ENCODE measurements around the gene WLS.

Gene WLS

DNA sequence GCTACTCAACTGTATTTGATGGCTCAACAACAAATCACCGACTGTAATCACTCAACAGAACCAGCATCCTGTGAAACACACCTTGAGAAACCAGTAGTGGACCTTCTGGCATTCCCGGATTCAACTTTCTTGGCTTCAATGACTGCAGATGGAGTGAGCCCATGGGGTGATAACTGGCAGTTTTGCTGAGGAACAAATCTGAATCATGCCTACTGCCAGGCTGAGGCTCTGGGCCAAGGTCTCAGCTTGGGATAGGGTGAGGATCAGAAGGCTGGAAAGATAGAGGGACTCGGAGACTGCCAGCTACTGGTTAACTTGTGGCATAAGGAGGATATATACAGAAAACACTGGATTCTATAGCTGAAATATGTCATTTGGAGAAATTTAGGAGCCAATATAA, 118.4 kb downstream of the WLS start:
- H2BK120ac ChIP-seq (ENCODE audit: low read depth, low read length) = no peak overlapping the region
- no peak overlapping the region for H3K9ac ChIP-seq (ENCODE audit: low read depth, low read length, poor library complexity)
- WGBS, 2 donors (ENCODE audit: extremely low coverage in 2 of 2, insufficient read length in 2 of 2, insufficient replicate concordance in 1 of 2) = no CpG with 5 or more reads among the region's 3 CpGs
- no peak overlapping the region for H4K91ac ChIP-seq (ENCODE audit: low read depth, low read length, poor library complexity)
- H2AFZ ChIP-seq (ENCODE audit: low read length) = no peak overlapping the region
- H3K4me2 ChIP-seq (ENCODE audit: insufficient read depth, low read length, poor library complexity, severe bottlenecking) = no peak overlapping the region
- H2BK15ac ChIP-seq (ENCODE audit: low read length) = no peak overlapping the region
- H3K23ac ChIP-seq (ENCODE audit: low read depth, low read length, poor library complexity) = no peak overlapping the region
- H2AK5ac ChIP-seq (ENCODE audit: low read depth, low read length) = no peak overlapping the region
- H3K27me3 ChIP-seq (ENCODE audit: control insufficient read depth in 3 of 3, insufficient read depth in 3 of 3, low read depth in 1 of 3, low read length in 3 of 3) = no peaks in the 10 kb centered on the region
- H3K4me3 ChIP-seq (ENCODE audit: low read length in 2 of 2) = no peak overlapping the region
- no peak overlapping the region for H4K8ac ChIP-seq (ENCODE audit: low read depth, low read length)
- peaks cover 1 to 5% of the 10 kb centered on the region in 2 donors for H3K4me1 ChIP-seq (ENCODE audit: control insufficient read depth in 2 of 2, insufficient read depth in 1 of 2, low read depth in 1 of 2, low read length in 2 of 2)
- H3K36me3 ChIP-seq (replicated peaks in 1 of 2; ENCODE audit: control insufficient read depth in 2 of 2, insufficient read depth in 2 of 2, low read length in 2 of 2) = peaks cover 0 to 31% of the 10 kb centered on the region in 2 donors
- H3K4ac ChIP-seq (ENCODE audit: low read length) = no peak overlapping the region
- H3K14ac ChIP-seq (ENCODE audit: low read length) = no peak overlapping the region
- H3K79me1 ChIP-seq (ENCODE audit: low read depth, low read length) = no peaks in the 10 kb centered on the region
- DNase-seq (ENCODE audit: low spot score) = no peak
- H2BK12ac ChIP-seq (ENCODE audit: low read length) = no peak overlapping the region
- H2BK5ac ChIP-seq (ENCODE audit: low read length) = no peak overlapping the region
- no peak overlapping the region for H3K27ac ChIP-seq (replicated peaks; ENCODE audit: low read length)
- peaks cover 0 to 15% of the 10 kb centered on the region in 2 donors for H3K9me3 ChIP-seq (replicated peaks in 1 of 2; ENCODE audit: control insufficient read depth in 2 of 2, insufficient read depth in 1 of 2, low read depth in 1 of 2, low read length in 2 of 2)
- H3K18ac ChIP-seq (ENCODE audit: low read length) = no peak overlapping the region

DNA sequence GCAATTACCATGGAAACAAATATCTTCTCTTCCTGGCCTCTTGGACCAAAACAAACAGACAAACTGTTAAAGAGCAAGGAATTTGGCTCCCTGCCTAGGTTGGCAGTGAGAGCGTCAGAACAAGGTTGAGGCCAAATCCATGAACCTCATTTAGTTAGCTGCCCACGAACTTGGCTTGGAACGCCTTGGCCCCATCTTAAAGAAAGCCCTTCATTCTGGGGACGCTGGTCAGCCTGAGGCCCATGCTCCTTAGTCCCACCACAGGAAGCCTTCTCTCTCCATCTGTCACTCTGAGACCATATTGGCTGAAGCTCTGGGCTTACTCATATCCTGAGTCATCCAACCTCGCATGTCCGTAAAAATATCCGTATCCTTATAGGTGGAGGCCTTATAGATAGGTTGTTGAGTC, 119.5 kb downstream of the WLS start:
- H3K4me3 ChIP-seq (ENCODE audit: low read length in 2 of 2) = no peak overlapping the region
- H2AFZ ChIP-seq (ENCODE audit: low read length) = no peak overlapping the region
- no peak overlapping the region for H3K18ac ChIP-seq (ENCODE audit: low read length)
- WGBS, 2 donors (ENCODE audit: extremely low coverage in 2 of 2, insufficient read length in 2 of 2, insufficient replicate concordance in 1 of 2) = no CpG with 5 or more reads among the region's 7 CpGs
- no peak overlapping the region for H2BK12ac ChIP-seq (ENCODE audit: low read length)
- DNase-seq (ENCODE audit: low spot score) = no peak
- no peak overlapping the region for H2BK15ac ChIP-seq (ENCODE audit: low read length)
- H3K27me3 ChIP-seq (ENCODE audit: control insufficient read depth in 3 of 3, insufficient read depth in 3 of 3, low read depth in 1 of 3, low read length in 3 of 3) = no peaks in the 10 kb centered on the region
- H3K4ac ChIP-seq (ENCODE audit: low read length) = no peak overlapping the region
- no peak overlapping the region for H3K27ac ChIP-seq (replicated peaks; ENCODE audit: low read length)
- no peak overlapping the region for H2BK120ac ChIP-seq (ENCODE audit: low read depth, low read length)
- no peaks in the 10 kb centered on the region for H3K79me1 ChIP-seq (ENCODE audit: low read depth, low read length)
- H4K91ac ChIP-seq (ENCODE audit: low read depth, low read length, poor library complexity) = no peak overlapping the region
- no peak overlapping the region for H2AK5ac ChIP-seq (ENCODE audit: low read depth, low read length)
- no peak overlapping the region for H3K14ac ChIP-seq (ENCODE audit: low read length)
- H3K4me1 ChIP-seq (ENCODE audit: control insufficient read depth in 2 of 2, insufficient read depth in 1 of 2, low read depth in 1 of 2, low read length in 2 of 2) = peaks cover 1 to 5% of the 10 kb centered on the region in 2 donors
- no peak overlapping the region for H3K4me2 ChIP-seq (ENCODE audit: insufficient read depth, low read length, poor library complexity, severe bottlenecking)
- peaks cover 0 to 23% of the 10 kb centered on the region in 2 donors for H3K36me3 ChIP-seq (replicated peaks in 1 of 2; ENCODE audit: control insufficient read depth in 2 of 2, insufficient read depth in 2 of 2, low read length in 2 of 2)
- peaks cover 0 to 17% of the 10 kb centered on the region in 2 donors for H3K9me3 ChIP-seq (replicated peaks in 1 of 2; ENCODE audit: control insufficient read depth in 2 of 2, insufficient read depth in 1 of 2, low read depth in 1 of 2, low read length in 2 of 2)
- H3K23ac ChIP-seq (ENCODE audit: low read depth, low read length, poor library complexity) = no peak overlapping the region
- no peak overlapping the region for H2BK5ac ChIP-seq (ENCODE audit: low read length)
- H4K8ac ChIP-seq (ENCODE audit: low read depth, low read length) = no peak overlapping the region
- no peak overlapping the region for H3K9ac ChIP-seq (ENCODE audit: low read depth, low read length, poor library complexity)

DNA sequence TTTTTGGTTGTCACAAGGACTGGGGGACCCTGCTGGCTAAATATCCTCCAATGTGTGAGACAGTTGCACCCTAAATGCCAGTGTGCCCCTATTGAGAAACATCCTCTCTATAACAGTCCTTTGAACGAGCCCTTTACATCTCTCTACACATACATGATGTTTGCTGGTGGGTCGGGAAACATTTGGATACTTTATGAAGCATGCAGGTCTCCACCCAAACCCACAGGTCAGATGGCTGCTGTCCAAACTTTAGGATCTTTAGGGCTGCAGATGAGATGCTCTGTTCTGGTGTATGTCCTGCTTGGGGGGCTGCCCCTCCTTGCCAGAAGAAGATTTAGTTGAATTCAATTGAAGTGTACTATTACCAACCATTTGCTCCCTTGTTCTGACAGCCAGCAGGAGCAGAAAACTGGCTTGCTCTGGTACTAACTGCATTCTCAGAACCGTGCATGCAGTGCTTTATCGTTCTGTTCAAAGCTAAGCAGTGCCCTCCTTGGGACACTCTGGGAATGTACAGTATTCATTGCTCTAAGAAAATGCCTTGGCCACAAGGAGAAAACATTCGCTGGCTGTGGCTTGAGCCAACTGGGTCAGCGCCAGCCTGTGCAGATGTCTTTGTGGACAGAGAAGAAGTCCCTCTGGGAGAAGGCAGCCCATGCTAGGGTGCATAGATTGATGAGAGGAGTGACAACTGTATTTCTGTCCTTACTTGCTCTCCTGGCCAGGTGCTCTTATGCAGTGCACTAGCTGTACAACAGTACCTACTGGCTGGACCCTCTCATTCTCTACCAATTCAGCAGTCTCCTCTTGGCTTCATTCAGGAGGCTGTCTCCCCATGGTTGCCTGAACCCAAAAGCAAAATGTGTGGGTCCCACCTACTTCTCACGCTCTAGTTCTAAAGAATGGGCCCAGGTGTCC, 120.5 kb downstream of the WLS start:
- Histone ChIP-seq H2BK120ac (ENCODE audit: low read depth, low read length) (no peak overlapping the region), H3K18ac (ENCODE audit: low read length) (no peak overlapping the region), H2BK5ac (ENCODE audit: low read length) (no peak overlapping the region), H4K8ac (ENCODE audit: low read depth, low read length) (no peak overlapping the region), H2AFZ (ENCODE audit: low read length) (peak overlapping the region; percentile 89), H3K14ac (ENCODE audit: low read length) (no peak overlapping the region), H2BK12ac (ENCODE audit: low read length) (no peak overlapping the region), H3K27ac (replicated peaks; ENCODE audit: low read length) (no peak overlapping the region), H3K9me3 (replicated peaks in 1 of 2; ENCODE audit: control insufficient read depth in 2 of 2, insufficient read depth in 1 of 2, low read depth in 1 of 2, low read length in 2 of 2) (peaks cover 0 to 17% of the 10 kb centered on the region in 2 donors), H3K9ac (ENCODE audit: low read depth, low read length, poor library complexity) (no peak overlapping the region), H3K4me2 (ENCODE audit: insufficient read depth, low read length, poor library complexity, severe bottlenecking) (no peak overlapping the region), H3K27me3 (ENCODE audit: control insufficient read depth in 3 of 3, insufficient read depth in 3 of 3, low read depth in 1 of 3, low read length in 3 of 3) (no peaks in the 10 kb centered on the region), H4K91ac (ENCODE audit: low read depth, low read length, poor library complexity) (no peak overlapping the region), H3K4me3 (ENCODE audit: low read length in 2 of 2) (no peak overlapping the region), H2AK5ac (ENCODE audit: low read depth, low read length) (no peak overlapping the region), H3K36me3 (replicated peaks in 1 of 2; ENCODE audit: control insufficient read depth in 2 of 2, insufficient read depth in 2 of 2, low read length in 2 of 2) (peaks cover 0 to 18% of the 10 kb centered on the region in 2 donors), H3K4me1 (ENCODE audit: control insufficient read depth in 2 of 2, insufficient read depth in 1 of 2, low read depth in 1 of 2, low read length in 2 of 2) (peaks cover 1 to 5% of the 10 kb centered on the region in 2 donors), H2BK15ac (ENCODE audit: low read length) (no peak overlapping the region), H3K4ac (ENCODE audit: low read length) (no peak overlapping the region), H3K23ac (ENCODE audit: low read depth, low read length, poor library complexity) (no peak overlapping the region), H3K79me1 (ENCODE audit: low read depth, low read length) (no peaks in the 10 kb centered on the region)
- WGBS, 2 donors (ENCODE audit: extremely low coverage in 2 of 2, insufficient read length in 2 of 2, insufficient replicate concordance in 1 of 2) = no CpG with 5 or more reads among the region's 7 CpGs
- peak; percentile 36 for DNase-seq (ENCODE audit: low spot score)

DNA sequence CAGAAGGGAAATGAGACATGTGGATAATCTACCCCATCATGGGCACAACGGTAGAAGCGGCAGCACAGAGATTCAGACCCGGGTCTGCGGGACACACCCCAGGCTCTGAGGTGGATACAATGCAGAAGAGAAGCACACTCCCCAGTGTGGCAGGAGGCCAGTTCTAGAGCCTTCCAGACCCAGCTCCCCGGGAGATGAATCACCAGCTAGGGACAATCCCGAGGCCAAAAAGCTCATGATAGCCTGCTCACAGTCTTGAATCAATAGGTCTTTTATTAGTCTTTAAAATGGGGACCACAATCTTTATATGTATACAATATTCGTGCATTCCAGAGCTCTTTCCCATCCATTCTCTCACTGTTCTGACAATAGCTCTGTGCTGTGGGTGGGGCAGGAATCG, 124.6 kb downstream of the WLS start:
- H3K4ac ChIP-seq (ENCODE audit: low read length) = no peak overlapping the region
- no peak overlapping the region for H3K23ac ChIP-seq (ENCODE audit: low read depth, low read length, poor library complexity)
- no peak overlapping the region for H4K91ac ChIP-seq (ENCODE audit: low read depth, low read length, poor library complexity)

More for the DNA sequence above, 124.6 kb downstream of the WLS start:
- peaks cover 7 to 16% of the 10 kb centered on the region in 2 donors for H3K4me1 ChIP-seq (ENCODE audit: control insufficient read depth in 2 of 2, insufficient read depth in 1 of 2, low read depth in 1 of 2, low read length in 2 of 2)
- H3K36me3 ChIP-seq (replicated peaks in 1 of 2; ENCODE audit: control insufficient read depth in 2 of 2, insufficient read depth in 2 of 2, low read length in 2 of 2) = peaks cover 0 to 11% of the 10 kb centered on the region in 2 donors
- H3K14ac ChIP-seq (ENCODE audit: low read length) = no peak overlapping the region
- H2BK120ac ChIP-seq (ENCODE audit: low read depth, low read length) = no peak overlapping the region
- H3K79me1 ChIP-seq (ENCODE audit: low read depth, low read length) = no peaks in the 10 kb centered on the region
- DNase-seq (ENCODE audit: low spot score) = no peak
- H3K9ac ChIP-seq (ENCODE audit: low read depth, low read length, poor library complexity) = no peak overlapping the region
- no peak overlapping the region for H3K4me3 ChIP-seq (ENCODE audit: low read length in 2 of 2)
- H3K4me2 ChIP-seq (ENCODE audit: insufficient read depth, low read length, poor library complexity, severe bottlenecking) = no peak overlapping the region
- no peak overlapping the region for H2AK5ac ChIP-seq (ENCODE audit: low read depth, low read length)
- H2BK5ac ChIP-seq (ENCODE audit: low read length) = no peak overlapping the region
- H2BK15ac ChIP-seq (ENCODE audit: low read length) = no peak overlapping the region
- WGBS, 2 donors (ENCODE audit: extremely low coverage in 2 of 2, insufficient read length in 2 of 2, insufficient replicate concordance in 1 of 2) = no CpG with 5 or more reads among the region's 8 CpGs
- H3K27ac ChIP-seq (replicated peaks; ENCODE audit: low read length) = no peak overlapping the region
- H3K18ac ChIP-seq (ENCODE audit: low read length) = no peak overlapping the region
- peaks cover 0 to 17% of the 10 kb centered on the region in 2 donors for H3K9me3 ChIP-seq (replicated peaks in 1 of 2; ENCODE audit: control insufficient read depth in 2 of 2, insufficient read depth in 1 of 2, low read depth in 1 of 2, low read length in 2 of 2)
- H2AFZ ChIP-seq (ENCODE audit: low read length) = no peak overlapping the region
- H2BK12ac ChIP-seq (ENCODE audit: low read length) = no peak overlapping the region
- H4K8ac ChIP-seq (ENCODE audit: low read depth, low read length) = no peak overlapping the region
- no peaks in the 10 kb centered on the region for H3K27me3 ChIP-seq (ENCODE audit: control insufficient read depth in 3 of 3, insufficient read depth in 3 of 3, low read depth in 1 of 3, low read length in 3 of 3)
